HL-60/S4 treated with retinoic acid at 250 ng/mL for 4 days and 3 days (cell line): Measurements from ENCODE around the gene RBM17.
"Not testable (repeated sequence)": the region's sequence is repeated elsewhere in the genome, so short reads cannot be mapped to it uniquely, and the experiment has no call there.

ENCODE experiments used
- in situ Hi-C: fragments of 300-500 bp; cut with MboI; formaldehyde crosslinking; loops from 2 replicates; pipeline ENCODE4 v1.7.0; 2022; ENCODE audit warnings: low sequenced_read_pairs

RBM17 gene

DNA sequence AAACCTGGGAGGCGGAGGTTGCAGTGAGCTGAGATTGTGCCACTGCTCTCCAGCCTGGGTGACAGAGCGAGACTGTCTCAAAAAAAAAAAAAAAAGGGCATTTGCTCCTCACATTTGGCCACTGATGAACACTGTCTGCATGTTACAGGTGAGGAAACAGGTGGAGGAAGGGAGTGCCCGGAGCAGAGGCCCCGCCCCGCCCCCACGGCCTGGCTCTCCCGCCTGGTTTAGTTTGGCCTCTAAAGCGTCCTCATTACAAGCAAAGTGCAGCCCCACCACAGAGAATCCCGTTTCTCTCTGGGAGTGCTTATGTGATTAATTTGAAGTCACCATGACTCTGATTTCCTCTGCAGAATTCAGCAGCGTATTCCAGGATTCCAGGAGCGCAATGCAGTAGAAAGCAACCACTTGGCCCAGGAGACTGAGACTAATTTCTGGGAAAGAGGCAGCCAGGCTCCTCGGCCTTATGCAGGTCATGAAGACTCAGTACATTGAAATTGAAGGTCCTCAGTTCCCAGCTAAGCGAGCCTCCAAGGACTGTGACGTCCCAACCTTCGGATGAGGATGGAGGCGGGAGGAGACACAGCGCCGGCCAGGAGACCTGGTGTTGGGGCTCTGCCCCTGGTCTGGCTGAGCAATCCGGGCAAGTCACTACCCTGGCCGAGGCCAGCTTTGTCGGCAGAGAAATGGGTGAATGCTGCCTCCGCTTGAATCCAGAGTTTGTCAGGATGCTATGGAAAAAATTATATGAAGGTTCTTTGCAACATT lies 44.7 kb downstream of the RBM17 start:
- in situ Hi-C loops: no loop called here

DNA sequence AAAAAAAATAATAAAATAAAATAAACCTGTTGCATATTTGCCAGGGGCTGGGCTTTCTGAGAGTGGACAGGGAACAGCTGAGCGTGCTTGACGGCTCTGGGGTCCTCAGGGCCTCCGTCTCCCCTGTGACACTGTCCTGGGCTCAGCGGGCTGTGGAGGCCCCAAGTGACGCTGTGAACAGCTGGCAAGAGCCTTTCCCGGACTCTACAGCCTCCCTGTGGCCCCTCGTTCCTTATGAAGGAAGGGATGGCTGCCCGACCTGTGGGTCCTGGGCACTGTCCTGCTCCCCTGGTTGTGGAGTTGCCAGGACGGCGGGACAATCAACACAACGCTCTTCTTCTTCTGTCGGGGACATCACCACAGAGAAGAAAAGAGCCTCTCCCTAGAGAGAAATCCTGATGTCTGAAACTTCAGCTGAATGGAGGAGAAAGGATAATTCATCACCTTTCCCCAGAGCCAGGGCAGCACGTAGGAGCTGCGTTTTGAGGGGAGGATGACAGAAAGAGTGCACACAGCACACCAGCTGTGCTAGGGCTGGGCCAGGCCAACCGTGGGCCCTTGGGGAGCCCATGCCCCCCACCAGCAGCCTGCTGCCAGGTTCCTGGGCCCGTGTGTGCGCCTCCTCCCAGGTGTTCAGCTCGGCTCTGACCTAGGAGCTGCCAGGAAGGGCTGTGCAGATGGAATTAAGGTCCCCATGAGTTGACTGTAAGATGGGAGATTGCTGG lies 45.4 kb downstream of the RBM17 start:
- in situ Hi-C loops: no loop called here

DNA sequence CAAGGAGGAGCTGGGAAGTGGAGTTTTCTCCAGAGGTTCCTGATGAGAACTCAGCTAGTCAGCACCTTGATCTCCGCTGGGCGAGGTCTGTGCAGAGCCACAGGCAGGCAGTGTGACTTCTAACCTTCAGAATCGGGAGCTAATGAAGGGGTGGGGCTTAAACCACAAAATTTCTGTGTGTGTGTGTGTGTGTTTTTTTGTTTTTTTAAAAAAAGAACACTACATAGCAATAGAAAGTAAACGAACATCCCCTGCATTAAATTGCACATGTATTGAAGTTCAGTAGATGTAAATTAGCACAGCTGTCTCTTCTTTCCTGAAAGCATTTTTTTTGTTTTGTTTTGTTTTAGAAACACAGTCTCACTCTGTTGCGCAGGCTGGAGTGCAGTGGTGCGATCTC lies 46.2 kb downstream of the RBM17 start:
- in situ Hi-C loops: no loop called here

DNA sequence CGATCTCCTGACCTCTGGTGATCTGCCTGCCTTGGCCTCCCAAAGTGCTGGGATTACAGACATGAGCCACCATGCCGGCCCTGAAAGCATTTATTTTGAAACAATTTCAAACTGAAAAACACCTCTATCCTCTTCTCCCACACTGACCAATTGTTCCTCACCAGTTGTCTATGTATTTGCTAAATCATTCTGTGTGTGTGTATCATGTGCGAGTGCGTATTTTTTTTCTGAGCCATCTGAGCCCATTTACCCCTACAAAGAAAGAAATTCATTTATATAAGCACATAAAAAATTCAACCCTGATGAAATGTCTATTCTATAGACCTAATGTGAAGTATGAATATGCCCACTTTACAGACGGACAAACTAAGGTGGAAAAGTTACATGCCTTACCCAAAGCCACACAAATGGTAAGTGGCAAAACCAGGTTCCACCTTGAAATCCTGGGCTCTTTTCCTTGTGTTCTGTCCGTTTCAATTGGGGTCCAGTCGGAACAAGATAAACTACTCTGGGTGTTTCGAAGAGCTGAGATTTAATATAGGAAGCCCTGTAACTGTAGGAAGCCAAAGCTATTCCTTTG lies 46.8 kb downstream of the RBM17 start:
- in situ Hi-C loops: no loop called here

DNA sequence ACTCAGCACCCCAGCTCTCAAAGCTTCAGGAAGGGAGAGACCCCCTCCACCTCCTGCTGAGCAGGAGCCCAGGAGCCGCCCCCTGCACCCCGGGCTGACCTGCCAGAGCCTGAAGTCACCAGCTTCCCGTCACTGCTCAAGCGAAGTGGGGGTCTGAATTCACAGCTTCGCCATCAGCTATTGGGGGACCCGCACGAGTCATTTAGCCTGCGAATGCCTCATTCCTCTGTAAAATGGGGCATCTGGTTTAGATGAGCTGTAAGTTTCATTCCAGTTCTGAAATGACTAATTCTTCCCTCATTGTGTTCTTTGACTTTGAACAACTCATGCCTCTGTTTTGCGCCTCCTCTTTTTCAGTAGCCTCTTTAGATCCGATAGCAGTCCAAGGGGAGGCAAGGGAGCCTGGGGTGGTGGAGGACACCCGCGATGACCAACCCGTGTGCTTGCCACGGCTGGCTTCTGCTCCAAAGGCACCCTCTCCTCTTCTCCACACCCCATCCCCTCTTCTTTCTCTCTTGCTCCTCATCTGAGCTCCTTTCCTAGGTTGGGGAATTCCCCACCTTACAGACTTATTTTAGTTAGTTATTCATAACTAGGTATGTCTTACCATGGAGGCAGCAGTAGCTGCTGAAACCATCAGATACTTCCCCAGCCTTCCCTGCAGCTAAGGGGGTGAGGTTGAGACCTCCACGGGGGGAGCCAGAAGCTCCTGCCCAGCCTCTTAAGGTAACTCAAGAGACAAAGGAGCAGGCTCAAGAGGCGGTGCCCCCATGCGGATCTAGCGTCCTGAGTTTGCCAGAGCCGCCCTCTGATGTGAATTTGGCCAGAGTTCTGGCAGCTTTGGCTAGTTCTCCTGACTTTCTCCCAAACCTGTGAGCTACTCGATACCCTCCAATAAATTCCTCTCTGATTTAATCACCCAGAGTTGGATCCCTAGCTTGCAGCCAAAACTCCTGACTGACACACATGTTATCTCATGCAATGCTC lies 47.7 kb downstream of the RBM17 start:
- in situ Hi-C loops: no loop called here

DNA sequence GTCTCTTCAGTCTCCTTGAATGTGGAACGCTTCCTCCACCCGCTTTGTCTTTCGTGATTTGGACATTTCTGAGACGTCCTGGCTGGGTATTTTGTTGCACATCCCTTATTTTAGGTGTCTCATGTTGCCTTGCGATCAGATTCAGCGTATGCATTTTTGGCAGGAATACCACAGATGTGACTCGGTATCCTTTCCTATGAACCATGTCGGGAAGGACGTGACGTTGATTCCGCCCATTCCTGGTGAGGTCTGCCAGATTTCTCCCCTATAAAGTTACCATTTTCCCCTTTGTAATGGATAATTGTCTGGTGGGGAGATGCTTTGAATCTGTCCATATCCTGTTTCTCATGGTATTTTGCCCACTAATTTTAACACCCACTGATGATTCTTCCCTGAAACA lies 49.6 kb downstream of the RBM17 start:
- in situ Hi-C loops: no loop called here

DNA sequence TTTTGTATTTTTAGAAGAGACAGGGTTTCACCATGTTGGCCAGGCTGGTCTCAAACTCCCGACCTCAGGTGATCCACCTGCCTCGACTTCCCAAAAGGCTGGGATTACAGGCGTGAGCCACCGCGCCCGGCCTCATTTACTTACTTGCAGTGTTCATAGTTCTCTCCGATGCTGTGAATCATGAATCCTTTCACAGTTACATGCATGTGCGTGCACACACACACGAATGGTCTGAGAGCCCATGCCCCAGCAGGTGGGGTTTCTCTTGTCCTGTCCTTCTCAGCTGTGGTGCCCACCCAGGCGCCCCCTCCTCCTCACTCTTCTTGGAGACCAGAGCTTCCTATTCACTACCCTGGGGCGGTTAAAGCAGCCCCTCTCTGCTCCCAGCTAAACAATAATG lies 50.6 kb downstream of the RBM17 start:
- in situ Hi-C loops: no loop called here

DNA sequence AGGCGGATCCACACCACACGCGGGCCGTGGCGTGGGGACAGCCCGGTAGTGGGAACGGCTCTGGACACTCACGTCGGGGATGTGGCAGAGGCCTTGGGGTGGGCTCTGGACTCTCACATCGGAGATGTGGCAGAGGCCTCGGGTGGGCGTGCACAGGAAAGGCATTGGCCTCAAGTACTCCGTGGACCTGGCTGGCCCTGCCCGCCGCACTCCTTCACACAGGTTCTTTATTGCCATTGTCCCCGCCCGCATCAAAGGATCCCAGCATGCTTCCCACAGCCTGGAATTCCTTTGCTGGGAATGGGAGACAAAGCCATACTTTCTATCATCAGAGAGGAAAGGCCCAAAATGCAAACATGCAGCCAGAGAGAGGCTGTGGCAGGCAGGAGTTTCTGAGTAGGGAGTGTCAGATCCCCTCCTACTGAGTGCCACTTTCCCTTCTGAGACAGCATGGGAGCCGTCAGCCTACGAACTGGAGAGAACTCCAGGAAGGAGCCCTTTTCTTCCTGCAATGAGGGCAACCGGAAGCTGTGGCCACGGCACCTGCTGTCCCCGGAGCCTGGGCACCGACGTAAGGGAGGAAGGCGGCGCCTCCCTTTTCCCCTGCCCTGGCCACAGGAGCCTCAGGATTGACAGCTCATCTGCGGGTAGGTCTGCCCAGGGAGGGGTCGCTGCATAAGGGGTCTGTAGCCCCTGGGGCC lies 51.5 kb downstream of the RBM17 start:
- in situ Hi-C loops: no loop called here

DNA sequence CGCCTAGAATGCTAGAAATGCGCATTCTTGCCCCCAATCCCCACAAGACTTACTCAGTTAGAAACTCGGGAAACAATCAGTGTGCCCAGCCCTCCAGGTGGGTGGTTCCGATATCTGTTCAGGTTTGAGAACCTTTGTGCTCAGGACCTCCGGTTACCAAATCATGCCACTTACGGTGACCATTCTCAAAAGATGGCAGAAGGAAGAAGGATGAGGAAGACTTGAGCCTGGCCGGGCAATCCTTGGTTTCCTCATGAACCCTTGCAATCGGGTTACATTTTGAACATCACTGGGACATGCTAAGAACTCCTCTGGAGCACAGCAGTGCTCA lies 52.1 kb downstream of the RBM17 start:
- in situ Hi-C loops: no loop called here

DNA sequence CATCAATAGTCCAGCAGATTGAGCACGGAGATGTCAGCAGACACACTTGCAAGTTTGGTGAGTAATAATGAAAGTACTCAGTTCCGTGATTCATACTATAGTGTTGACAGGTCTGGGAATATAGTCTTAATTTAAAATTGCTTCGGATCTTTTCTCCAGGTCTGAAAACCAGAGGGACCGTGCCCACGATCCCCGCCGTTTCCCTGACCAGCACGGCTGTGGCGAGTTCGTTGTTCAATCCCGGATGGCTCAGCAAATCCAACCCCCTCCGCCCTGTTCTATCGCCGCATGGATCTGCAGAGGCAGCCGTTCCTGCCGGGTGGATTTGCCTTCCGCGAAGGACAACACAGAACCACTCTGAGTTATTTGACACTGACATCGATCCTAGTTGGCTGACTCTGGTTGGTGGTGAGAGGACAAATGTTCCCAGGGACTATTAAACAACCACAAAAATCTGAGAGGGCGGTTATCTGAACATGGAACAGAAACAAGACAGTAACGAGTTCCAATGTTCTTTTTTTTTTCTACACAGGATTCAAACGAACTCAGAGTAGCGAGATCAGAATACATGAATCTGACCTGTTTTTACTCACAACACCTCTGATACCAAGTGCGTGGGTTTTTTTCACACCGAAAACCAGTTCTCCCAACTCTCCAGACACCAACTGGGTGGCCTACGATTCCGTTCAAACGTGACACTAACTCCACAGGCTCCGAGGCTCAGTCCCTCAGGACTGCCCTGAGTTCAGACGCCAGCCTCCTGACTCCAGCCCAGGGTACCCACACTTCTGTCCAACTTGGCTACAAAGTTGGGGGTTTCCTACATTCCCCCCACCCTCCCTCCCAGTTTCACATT lies 52.7 kb downstream of the RBM17 start:
- in situ Hi-C loops: no loop called here

DNA sequence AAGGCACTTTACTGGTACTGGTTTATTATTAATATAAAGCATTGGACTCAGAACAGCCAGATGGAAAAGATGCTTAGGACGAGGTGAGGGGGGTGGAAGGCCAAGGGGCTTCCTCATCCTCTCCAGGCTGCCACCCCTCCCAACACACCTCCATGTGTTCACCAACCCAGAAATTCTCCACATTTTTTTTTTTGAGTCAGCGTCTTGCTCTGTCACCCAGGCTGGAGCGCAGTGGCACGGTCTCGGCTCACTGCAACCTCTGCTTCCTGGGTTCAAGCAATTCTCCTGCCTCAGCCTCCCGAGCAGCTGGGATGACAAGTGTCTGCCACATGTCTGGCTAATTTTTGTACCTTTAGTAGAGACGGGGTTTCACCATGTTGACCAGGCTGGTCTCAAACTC lies 53.4 kb downstream of the RBM17 start:
- in situ Hi-C loops: not testable (repeated sequence)

DNA sequence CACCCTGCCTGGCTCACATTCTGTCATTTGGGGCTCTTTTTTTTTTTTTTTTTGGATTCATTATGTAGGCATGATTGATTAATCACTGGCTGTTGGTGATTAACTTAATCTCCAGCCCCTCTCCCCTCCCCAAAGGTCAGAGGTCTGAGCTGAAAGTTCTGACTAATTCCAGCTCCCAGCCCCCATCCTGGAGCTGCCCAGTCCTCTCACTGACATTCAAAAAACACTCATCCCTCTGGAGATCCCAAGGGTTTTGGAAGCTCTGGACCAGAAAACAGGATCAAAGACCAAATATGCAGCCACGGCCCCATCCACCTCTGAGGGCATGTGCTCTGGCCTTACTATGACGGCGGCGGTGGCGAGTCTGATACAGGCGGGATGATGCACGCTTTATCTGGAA lies 53.8 kb downstream of the RBM17 start:
- in situ Hi-C loops: no loop called here

DNA sequence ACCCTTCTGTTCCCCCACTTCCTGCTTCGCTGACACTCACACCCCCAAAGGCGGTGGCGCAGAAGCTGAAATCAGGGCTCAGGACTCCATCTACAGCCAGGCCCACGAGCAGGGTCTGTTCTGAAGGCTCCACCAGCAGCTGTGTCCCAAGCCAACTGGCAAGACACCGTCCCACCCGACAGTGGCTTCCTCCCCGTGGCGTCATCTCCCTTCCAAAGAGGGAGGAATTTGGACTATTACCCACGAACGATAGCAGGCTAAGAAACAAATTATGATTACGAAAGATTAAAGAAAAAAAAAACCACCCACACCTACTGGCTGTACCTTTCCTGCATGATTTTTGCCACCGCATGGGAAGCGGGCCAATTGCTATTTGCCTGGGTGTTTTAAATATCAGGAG lies 54.3 kb downstream of the RBM17 start:
- in situ Hi-C loops: no loop called here

DNA sequence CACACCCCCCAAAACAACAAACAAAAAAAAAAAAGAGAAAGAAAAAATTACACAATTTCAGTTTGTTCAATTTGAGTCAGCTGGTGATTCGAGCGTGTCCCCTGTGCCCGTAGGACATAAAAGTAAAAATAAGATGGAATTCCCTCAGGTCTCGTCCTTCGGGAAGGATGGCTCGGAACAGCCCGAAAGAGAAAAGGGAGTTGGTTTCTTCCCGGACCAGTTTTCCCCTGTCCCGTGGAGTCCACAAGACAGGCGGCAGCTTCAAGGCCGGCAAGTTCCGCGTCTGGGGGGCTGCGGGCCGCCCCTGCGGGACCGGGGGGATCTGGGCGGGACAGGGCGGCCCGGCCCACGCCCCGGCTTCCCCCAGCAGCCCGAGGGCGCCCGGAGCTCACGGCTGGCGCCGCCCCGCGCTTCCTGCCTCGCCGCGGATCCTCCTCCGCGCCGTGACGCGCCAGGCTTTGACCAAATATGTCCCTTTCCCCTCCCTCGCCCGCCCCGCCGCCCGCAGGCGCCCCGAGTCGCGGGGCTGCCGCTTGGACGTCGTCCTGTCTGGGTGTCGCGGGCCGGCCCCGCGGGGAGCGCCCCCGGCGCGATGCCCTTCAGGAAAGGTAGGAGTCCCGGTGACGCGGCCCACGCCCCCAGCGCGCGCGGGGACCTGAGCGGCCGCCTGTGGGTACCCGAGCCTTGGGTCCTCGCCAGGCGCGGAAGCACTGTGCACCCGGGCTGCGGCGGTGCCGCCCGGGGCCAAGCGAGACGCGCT lies 55.8 kb downstream of the RBM17 start:
- in situ Hi-C loops: no loop called here

DNA sequence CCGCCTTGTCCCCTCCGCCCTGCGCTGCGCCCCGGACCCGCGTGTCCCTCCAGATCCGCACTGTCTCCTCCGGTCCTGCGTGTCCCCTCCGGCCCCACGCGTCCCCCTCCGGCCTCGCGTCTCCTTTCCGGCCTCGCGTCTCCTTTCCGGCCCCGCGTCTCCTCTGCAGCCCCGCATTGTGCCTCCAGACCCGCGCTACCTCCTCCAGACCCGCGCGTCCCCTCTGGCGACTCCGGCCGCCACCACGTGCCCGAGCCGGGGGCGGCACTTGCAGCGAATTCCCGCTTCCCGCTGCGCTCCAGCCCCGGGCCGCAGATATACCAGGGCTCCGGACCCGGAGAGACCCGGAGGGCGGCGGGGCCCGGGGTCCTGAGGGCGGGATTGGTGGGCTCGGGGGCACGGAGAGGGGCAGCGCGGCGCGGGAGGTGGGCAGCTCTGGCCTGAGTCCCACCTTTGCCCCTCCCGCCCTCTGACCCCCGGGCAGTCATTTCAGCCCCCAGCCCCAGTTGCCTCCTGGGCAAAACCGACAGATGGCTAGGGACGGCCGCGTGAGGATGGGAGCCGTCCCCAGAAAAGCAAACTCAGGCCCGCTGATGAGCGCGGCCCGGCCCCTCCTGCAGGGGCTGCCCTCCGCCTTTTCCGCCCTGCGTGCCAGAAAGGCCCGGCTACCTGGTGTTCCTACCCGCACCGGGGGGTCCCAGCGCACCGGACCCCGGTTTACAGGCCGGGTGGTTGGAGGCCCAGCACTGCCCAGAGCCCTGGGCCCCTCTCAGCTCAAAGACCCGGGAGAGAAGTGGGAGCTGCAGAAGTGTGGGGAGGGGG lies 56.5 kb downstream of the RBM17 start:
- in situ Hi-C loops: no loop called here

DNA sequence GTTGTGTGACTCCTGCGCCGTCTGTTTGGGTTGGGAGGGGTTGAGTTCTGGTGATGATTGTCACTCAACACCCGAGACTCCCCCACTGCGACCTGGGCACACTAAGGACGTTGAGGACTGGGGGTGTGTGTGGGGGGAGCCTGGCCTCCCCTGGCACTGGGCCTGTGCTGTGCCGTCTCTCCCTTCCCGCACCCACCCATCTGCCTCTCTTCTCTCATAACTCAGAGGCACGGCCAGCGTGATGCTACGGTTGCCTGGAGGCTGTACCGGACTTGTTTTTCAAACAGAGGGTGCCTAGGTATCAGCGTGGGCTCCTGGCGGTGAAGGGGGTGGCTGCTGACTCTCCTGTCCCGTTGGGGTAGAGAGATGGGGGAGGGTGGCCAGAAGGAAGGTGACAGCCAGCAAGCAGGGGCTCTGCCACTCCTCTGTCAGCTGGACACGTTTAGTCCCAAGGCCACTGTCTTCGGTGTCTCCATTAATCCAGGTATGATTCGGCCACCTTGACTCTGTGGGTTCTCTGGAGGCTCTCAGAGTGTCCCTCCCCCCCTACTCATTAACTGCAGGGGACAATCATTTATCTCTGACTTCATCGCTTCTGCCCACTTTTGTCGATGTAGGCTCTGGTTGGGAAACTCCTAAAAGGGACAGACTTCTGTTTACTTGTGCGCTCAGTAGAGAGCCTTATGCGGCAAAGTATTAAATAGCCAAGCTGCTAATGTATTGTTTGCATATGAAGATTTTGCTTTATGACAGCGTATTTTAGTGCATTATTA lies 57.4 kb downstream of the RBM17 start:
- in situ Hi-C loops: no loop called here

DNA sequence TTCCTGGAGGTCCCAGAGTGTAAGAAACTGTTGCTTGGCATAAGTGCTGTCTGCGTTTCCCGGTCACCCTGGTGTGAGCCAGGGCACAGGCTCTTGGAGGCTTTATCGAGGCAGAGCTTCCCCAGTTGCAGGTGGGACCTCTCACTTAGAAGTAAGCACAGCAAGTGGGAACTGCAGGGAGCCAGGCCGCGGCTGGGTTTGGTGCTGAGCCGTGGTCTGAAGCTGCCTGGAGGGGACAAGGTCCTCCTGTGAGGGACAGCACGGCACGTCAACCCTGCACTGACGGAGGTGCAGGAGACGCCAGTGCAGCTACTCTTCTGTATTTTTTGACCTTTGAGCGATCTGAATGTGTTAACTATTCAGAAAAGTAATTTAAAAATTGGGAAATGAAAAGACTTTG lies 58.1 kb downstream of the RBM17 start:
- in situ Hi-C loops: no loop called here
